ENCODE measurements around the gene FMN1. TPM values are rescaled to one million over a fixed set of nuclear protein-coding genes. Genes with fewer than 3 reads are reported as not detected.

The FMN1 gene
- total RNA-seq, 2 experiments from 2014 or later, result not detected

DNA sequence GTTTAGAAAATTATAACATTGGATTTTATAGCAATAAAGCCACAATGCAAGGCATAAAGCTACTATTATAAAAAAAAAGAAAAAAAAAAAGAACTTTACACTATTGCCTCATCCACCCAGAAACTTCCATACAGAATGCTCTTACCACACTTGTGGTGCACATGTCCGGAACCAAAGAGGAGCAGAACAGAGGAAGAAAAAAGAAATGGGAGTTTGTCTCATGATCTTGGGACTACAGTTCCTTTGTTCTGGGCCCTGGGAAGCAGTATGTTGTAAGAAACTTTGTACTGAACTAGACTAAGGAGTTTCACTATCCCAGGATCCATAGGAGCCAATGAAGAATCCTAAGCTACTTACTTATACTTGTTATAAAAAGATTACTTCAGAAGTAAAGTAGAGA, 36.1 kb downstream of the FMN1 start:
- Mint-ChIP-seq H3K27me3 (peaks cover 22% of the 10 kb centered on the region), H3K27ac (no peak overlapping the region), H3K4me3 (no peak overlapping the region), H3K36me3 (no peaks in the 10 kb centered on the region), H3K4me1 (no peaks in the 10 kb centered on the region), H3K9me3 (ENCODE audit: low read depth) (no peaks in the 10 kb centered on the region)
- ATAC-seq (no peak), DNase-seq (no peak)
- CTCF ChIA-PET, result no interaction called here

- ATAC-seq, result no peak
- H3K4me3 Mint-ChIP-seq, result no peak overlapping the region
- no peaks in the 10 kb centered on the region for H3K4me1 Mint-ChIP-seq
- H3K36me3 Mint-ChIP-seq, result no peaks in the 10 kb centered on the region
- CTCF ChIA-PET, result interaction anchor here (0.7 kb wide), 1 partner anchor 463 kb away, joined by 3 read pairs; no protein-coding TSS in a partner anchor
- H3K27ac Mint-ChIP-seq, result no peak overlapping the region
- H3K9me3 Mint-ChIP-seq (ENCODE audit: low read depth), result no peaks in the 10 kb centered on the region
- H3K27me3 Mint-ChIP-seq, result peaks cover 20% of the 10 kb centered on the region
- DNase-seq, result no peak
These were observed 37.0 kb downstream of the FMN1 start for GRCh38 chr15:33157371-33158037.

DNA sequence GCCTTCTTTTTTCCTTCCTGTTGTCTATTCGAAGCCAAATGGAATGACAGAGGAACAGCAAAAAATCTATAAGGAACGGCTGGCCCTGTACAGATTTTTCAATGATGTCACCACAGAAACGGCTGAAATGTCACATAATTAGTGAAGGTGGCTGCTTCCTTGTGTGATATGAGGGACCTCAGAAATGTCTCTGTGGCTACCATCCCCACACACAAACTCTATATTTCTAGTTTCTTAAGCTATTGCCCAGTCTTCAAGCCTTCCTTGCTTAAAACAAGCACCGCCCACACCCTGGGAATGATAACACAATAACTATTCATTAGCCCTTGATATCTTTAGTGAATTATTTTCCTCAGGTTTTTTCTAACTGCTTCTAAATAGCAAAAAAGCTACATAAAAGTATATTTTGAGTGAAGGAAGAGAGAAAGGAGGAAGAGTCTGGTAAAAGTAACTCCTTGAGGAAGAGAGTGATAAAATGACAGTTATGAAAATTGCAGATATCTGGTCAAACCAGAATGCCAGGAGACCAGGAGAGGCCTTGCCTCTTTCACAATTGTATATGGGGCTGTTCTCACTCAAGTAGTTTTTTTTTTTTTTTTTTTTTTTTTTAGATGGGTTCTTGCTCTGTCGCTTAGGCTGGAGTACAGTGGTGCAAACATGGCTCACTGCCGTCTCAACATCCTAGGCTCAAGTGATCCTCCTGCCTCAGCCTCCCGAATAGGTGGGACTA, 38.7 kb downstream of the FMN1 start:
- H3K27me3 Mint-ChIP-seq, result peaks cover 29% of the 10 kb centered on the region
- DNase-seq (no peak), ATAC-seq (no peak)
- no peak overlapping the region for H3K27ac Mint-ChIP-seq
- no peaks in the 10 kb centered on the region for H3K9me3 Mint-ChIP-seq (ENCODE audit: low read depth)
- H3K4me1 Mint-ChIP-seq, result no peaks in the 10 kb centered on the region
- H3K36me3 Mint-ChIP-seq, result no peaks in the 10 kb centered on the region
- CTCF ChIA-PET, result no interaction called here
- H3K4me3 Mint-ChIP-seq, result no peak overlapping the region

DNA sequence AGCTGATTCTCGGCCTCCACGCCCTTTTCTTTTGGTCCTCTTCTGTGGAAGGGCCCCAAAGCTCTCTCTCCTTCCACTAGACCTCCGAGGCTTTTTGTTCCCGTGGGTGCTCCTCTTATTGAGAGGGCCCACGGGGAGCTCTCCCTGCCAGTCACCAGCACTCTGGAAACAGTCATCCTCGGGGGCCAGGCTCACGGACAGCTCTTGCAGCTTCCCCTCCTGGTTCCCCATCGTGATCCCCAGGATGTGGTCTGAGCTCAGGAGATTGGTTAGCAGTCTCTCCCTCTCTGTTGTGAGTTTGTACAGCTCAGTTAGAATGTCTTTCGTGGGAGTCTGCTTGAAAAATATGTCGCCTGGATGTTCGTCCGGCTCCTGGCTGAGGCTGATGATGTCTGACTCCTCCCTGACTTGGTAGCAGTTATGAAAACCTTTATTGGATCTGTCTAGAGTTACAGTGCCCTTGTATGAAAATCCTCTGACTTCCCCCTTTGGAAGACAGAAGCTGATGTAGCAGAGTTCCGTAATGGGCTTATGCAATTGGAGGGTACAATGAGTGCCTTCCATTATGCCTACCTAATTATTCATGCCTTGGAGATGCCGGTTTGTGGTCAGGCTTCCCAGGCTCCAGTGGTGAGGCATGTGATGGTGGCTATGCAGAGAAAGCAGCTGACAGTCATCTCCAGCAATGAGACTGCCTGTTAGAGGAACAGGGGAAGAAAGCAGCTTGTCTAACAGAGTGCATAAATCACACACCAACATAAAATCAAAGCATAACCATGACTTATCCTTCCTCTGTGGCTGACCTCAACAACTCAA, 40.0 kb downstream of the FMN1 start:
- H3K27ac Mint-ChIP-seq, result no peak overlapping the region
- H3K27me3 Mint-ChIP-seq, result peaks cover 29% of the 10 kb centered on the region
- no peaks in the 10 kb centered on the region for H3K36me3 Mint-ChIP-seq
- no peaks in the 10 kb centered on the region for H3K4me1 Mint-ChIP-seq
- CTCF ChIA-PET, result no interaction called here
- H3K4me3 Mint-ChIP-seq, result no peak overlapping the region
- no peaks in the 10 kb centered on the region for H3K9me3 Mint-ChIP-seq (ENCODE audit: low read depth)
- ATAC-seq (no peak), DNase-seq (no peak)

DNA sequence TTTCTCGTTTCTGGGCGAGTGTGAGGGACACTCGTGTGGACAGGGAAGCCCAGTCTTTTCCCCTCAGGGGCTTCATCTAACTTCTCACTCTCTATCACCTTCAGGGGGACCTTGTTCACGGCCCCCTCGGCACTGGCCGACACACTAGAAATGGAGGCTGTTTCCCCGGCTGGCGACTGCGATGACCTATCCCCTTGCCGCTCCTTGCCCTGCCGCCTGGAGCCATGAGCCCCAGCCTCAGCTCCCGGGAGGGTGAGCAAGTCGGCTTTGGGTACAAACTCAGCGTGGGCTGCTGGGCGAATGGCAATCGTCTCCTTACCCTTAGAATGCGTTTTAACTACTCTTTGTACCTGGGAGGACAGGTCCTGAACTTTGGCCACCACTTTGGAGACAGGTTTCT, 41.0 kb downstream of the FMN1 start:
- CTCF ChIA-PET, result no interaction called here
- Mint-ChIP-seq H3K4me1 (peaks cover 2% of the 10 kb centered on the region), H3K27me3 (peaks cover 28% of the 10 kb centered on the region), H3K9me3 (ENCODE audit: low read depth) (no peaks in the 10 kb centered on the region), H3K27ac (no peak overlapping the region), H3K4me3 (no peak overlapping the region), H3K36me3 (no peaks in the 10 kb centered on the region)
- DNase-seq (no peak), ATAC-seq (no peak)

GRCh38 chr15:33152502-33153109, 41.9 kb downstream of the FMN1 start:
- H3K9me3 Mint-ChIP-seq (ENCODE audit: low read depth), result no peaks in the 10 kb centered on the region
- ATAC-seq, result no peak
- peaks cover 8% of the 10 kb centered on the region for H3K4me1 Mint-ChIP-seq
- no peaks in the 10 kb centered on the region for H3K36me3 Mint-ChIP-seq
- H3K4me3 Mint-ChIP-seq, result no peak overlapping the region
- no peak overlapping the region for H3K27ac Mint-ChIP-seq
- peaks cover 26% of the 10 kb centered on the region for H3K27me3 Mint-ChIP-seq
- CTCF ChIA-PET, result interaction anchor here (1.3 kb wide), 1 partner anchor 10 kb away, joined by 3 read pairs; no protein-coding TSS in a partner anchor
- no peak for DNase-seq

GRCh38 chr15:33150971-33151370, 43.5 kb downstream of the FMN1 start:
- Mint-ChIP-seq H3K27me3 (peaks cover 26% of the 10 kb centered on the region), H3K36me3 (no peaks in the 10 kb centered on the region), H3K4me1 (peaks cover 8% of the 10 kb centered on the region), H3K9me3 (ENCODE audit: low read depth) (no peaks in the 10 kb centered on the region), H3K4me3 (no peak overlapping the region), H3K27ac (no peak overlapping the region)
- DNase-seq (no peak), ATAC-seq (no peak)
- CTCF ChIA-PET, result no interaction called here

GRCh38 chr15:33150431-33150941, 44.0 kb downstream of the FMN1 start:
- peaks cover 21% of the 10 kb centered on the region for H3K27me3 Mint-ChIP-seq
- H3K4me3 Mint-ChIP-seq, result no peak overlapping the region
- no peak overlapping the region for H3K27ac Mint-ChIP-seq
- H3K9me3 Mint-ChIP-seq (ENCODE audit: low read depth), result no peaks in the 10 kb centered on the region
- H3K36me3 Mint-ChIP-seq, result no peaks in the 10 kb centered on the region
- DNase-seq (no peak), ATAC-seq (no peak)
- peaks cover 8% of the 10 kb centered on the region for H3K4me1 Mint-ChIP-seq
- CTCF ChIA-PET, result no interaction called here

DNA sequence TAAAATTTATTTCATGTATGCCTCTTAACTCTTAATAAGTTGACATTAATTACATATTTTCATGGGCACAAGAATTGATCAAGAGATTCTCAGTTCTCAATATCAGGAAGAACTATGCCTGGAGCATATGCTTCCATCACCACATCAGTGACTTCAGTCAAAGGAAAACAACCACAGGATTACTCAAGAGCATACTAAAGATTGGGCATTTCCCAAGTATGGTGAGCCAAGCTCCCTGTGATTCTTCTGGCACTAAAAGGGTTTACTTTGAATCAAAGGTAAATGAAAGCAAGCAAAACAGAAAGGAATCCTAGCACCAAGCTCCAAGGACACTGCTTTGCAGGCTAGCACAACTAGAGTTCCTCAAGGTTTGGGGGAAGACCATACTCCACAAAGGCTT, 44.6 kb downstream of the FMN1 start:
- no peak overlapping the region for H3K4me3 Mint-ChIP-seq
- CTCF ChIA-PET, result no interaction called here
- H3K27me3 Mint-ChIP-seq, result peaks cover 20% of the 10 kb centered on the region
- DNase-seq, result no peak
- H3K27ac Mint-ChIP-seq, result no peak overlapping the region
- no peaks in the 10 kb centered on the region for H3K9me3 Mint-ChIP-seq (ENCODE audit: low read depth)
- ATAC-seq, result no peak
- H3K36me3 Mint-ChIP-seq, result no peaks in the 10 kb centered on the region
- H3K4me1 Mint-ChIP-seq, result peaks cover 8% of the 10 kb centered on the region

DNA sequence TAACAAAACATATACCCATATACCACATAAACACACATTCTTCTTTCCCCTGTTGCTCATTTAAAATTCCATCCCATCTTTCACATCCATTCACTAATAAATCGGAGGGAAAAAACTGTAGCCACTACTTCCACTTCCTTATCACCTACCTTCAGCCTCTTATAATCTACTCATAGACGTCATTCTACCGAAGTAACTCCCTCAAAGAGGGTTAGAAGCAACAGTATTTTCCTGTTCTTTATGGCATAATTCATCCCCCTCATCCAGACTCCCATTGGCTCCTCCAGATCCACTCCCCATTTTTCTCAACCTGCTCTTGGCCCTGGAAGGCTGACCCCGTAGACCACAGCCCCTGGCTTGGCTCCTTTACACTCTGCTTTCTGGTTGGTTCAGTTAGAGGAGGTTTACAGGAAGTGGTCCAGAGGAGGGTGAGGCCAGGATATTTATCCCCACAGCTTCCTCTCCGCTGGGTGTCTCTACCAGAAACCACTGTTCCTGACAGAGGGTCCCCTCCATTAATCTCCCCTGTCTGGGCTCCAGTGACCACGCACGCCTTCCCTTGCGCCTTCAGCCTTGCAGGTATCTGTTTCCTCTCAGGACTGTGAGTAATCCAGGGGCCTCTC, 46.3 kb downstream of the FMN1 start:
- Mint-ChIP-seq H3K9me3 (ENCODE audit: low read depth) (no peaks in the 10 kb centered on the region), H3K36me3 (no peaks in the 10 kb centered on the region), H3K27ac (no peak overlapping the region), H3K27me3 (peaks cover 12% of the 10 kb centered on the region), H3K4me1 (peaks cover 8% of the 10 kb centered on the region), H3K4me3 (no peak overlapping the region)
- no peak for DNase-seq
- CTCF ChIA-PET, result no interaction called here
- no peak for ATAC-seq

DNA sequence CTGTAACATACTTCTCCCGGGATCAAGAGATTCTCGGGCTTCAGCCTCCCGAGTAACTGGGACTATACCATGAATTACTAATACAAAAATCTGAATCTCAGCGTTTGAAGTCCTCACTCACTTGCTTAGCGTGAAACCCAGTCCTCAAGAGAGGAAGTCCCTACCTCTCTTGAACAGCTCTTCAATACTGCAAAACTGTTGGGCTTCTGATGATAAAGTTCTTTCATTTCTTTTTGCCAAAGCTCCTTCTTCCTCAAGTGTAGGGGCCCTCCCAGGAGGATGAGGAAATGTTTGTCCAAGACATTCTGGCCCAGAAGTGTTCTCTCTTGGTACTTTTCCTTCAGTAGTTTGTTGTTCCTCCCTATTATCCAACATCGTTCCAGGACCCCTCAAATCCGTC, 48.5 kb downstream of the FMN1 start:
- ATAC-seq (no peak), DNase-seq (no peak)
- Mint-ChIP-seq H3K4me1 (peaks cover 8% of the 10 kb centered on the region), H3K36me3 (no peaks in the 10 kb centered on the region), H3K4me3 (no peak overlapping the region), H3K9me3 (ENCODE audit: low read depth) (no peaks in the 10 kb centered on the region), H3K27me3 (peaks cover 3% of the 10 kb centered on the region), H3K27ac (no peak overlapping the region)
- CTCF ChIA-PET, result no interaction called here

DNA sequence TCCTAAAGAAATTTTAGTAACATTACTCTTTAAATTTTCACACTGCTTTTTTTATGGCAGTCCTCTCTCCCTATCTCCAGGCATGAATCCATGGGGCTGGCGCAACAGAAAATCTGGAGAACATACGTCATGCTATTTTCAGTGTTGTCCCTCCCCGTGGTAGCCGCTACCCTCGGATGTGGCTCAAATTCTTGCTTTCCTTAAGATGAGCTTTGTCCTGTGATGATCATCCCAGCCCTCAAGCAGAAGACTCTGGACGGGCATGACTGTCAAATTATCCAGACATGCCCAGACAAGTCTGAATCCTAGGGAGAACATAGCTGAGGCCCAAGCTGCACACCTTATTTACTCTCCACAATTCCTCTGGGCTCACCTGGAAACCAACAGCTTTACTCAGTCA, 49.1 kb downstream of the FMN1 start:
- ATAC-seq (no peak), DNase-seq (no peak)
- CTCF ChIA-PET, result no interaction called here
- Mint-ChIP-seq H3K27me3 (peaks cover 3% of the 10 kb centered on the region), H3K4me1 (peaks cover 8% of the 10 kb centered on the region), H3K27ac (no peak overlapping the region), H3K4me3 (no peak overlapping the region), H3K9me3 (ENCODE audit: low read depth) (no peaks in the 10 kb centered on the region), H3K36me3 (no peaks in the 10 kb centered on the region)

GRCh38 chr15:33142708-33143107, 51.8 kb downstream of the FMN1 start:
- Mint-ChIP-seq H3K4me3 (no peak overlapping the region), H3K9me3 (ENCODE audit: low read depth) (no peaks in the 10 kb centered on the region), H3K4me1 (no peaks in the 10 kb centered on the region), H3K36me3 (no peaks in the 10 kb centered on the region), H3K27ac (no peak overlapping the region), H3K27me3 (no peaks in the 10 kb centered on the region)
- CTCF ChIA-PET, result interaction anchor here (1.5 kb wide), 1 partner anchor 10 kb away, joined by 3 read pairs; no protein-coding TSS in a partner anchor
- ATAC-seq (no peak), DNase-seq (no peak)

All from activated CD8-positive, alpha-beta memory T cell treated with anti-CD3 and anti-CD28 coated beads, Interleukin-2, amount 10 ng/mL, durations not matched to agents 7 days and 5 days (primary cell).